Measurements from ENCODE around the gene LMTK3.

Gene LMTK3, protein sequence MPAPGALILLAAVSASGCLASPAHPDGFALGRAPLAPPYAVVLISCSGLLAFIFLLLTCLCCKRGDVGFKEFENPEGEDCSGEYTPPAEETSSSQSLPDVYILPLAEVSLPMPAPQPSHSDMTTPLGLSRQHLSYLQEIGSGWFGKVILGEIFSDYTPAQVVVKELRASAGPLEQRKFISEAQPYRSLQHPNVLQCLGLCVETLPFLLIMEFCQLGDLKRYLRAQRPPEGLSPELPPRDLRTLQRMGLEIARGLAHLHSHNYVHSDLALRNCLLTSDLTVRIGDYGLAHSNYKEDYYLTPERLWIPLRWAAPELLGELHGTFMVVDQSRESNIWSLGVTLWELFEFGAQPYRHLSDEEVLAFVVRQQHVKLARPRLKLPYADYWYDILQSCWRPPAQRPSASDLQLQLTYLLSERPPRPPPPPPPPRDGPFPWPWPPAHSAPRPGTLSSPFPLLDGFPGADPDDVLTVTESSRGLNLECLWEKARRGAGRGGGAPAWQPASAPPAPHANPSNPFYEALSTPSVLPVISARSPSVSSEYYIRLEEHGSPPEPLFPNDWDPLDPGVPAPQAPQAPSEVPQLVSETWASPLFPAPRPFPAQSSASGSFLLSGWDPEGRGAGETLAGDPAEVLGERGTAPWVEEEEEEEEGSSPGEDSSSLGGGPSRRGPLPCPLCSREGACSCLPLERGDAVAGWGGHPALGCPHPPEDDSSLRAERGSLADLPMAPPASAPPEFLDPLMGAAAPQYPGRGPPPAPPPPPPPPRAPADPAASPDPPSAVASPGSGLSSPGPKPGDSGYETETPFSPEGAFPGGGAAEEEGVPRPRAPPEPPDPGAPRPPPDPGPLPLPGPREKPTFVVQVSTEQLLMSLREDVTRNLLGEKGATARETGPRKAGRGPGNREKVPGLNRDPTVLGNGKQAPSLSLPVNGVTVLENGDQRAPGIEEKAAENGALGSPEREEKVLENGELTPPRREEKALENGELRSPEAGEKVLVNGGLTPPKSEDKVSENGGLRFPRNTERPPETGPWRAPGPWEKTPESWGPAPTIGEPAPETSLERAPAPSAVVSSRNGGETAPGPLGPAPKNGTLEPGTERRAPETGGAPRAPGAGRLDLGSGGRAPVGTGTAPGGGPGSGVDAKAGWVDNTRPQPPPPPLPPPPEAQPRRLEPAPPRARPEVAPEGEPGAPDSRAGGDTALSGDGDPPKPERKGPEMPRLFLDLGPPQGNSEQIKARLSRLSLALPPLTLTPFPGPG (N-terminal part only)
- total RNA-seq: 17.1 to 22.3 (median 20.1) reads per million in 3 donors

DNA sequence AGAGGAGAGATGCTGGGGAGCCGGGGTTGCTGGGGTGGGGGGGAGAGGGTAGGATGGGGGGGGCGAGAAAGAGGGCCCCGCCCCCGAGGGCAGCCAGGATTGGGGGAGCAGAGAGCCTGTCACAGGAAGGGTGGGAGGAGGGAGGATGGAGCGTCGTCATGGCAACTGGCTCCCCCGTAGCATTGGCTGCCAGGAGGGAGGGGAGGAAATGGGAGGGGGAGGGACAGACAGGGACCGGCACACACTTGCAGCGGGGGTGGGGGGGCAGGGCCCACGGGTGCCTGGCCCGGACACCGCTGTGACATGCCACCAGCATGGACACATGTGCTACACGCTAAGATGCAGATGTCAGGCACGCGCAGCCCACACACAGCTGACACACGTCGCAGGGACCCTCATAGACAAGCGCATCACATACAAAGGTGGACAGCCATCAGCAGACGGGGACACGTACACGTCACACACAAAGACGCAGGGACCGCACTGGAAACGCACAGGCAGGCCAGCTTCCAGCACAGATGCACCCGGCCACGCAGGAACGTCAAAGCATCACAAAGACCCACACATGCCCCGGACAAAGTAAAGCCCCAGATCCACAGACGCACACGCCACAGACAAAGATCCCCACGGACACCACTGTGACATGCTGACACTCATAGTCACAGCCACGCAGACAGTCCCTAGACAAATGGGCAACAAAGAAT, at the start of gene LMTK3:
Gene LMTK3, minus strand, starts transcription at position 36 of the 704 bp plus-strand sequence. CDS start 259 bp downstream, outside the sequence.
- peak within 1 kb of the TSS; percentile 63 for H3K27ac ChIP-seq (ENCODE audit: insufficient read depth, low read length, poor library complexity, severe bottlenecking)
- no peaks in the 10 kb centered on the region for H3K9me3 ChIP-seq (ENCODE audit: control insufficient read depth, low read length)
- H3K36me3 ChIP-seq (ENCODE audit: control insufficient read depth, insufficient read depth, low read length): peaks cover 9% of the 10 kb centered on the region
- peak within 1 kb of the TSS; percentile 54 for H3K4me3 ChIP-seq (ENCODE audit: insufficient read depth, low read depth, low read length, poor library complexity, severe bottlenecking)
- DNase-seq: peak; percentile 78 to 79 (median 78)
- no peaks in the 10 kb centered on the region for H3K27me3 ChIP-seq (replicated peaks; ENCODE audit: control insufficient read depth, insufficient read depth, low read length, poor library complexity, severe bottlenecking)
- H3K4me1 ChIP-seq (ENCODE audit: control insufficient read depth, insufficient read depth, low read length, poor library complexity, severe bottlenecking): peaks cover 23% of the 10 kb centered on the region

DNA sequence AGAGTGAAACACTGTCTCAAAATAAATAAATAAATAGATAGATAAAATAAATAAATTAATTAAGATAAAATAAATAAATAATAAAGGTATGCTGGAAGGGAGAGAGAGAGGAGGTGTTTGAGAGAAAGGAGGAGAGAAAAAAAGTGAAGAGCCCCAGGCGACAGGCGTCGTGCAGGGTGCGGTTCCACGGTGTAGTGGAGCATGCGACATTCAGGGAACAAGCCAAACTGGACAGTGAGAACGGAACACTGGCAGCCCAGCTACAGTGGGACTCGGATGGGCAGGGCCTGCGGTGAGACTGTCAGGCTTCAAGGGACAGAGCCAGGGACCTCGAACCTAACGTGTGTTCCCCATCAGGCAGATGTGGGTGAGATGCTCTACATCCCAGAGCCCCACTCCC, 49.8 kb upstream of the LMTK3 start:
- Histone ChIP-seq H3K36me3 (ENCODE audit: control insufficient read depth, insufficient read depth, low read length) (no peaks in the 10 kb centered on the region), H3K4me3 (ENCODE audit: insufficient read depth, low read depth, low read length, poor library complexity, severe bottlenecking) (no peak overlapping the region), H3K27ac (ENCODE audit: insufficient read depth, low read length, poor library complexity, severe bottlenecking) (no peak overlapping the region), H3K4me1 (ENCODE audit: control insufficient read depth, insufficient read depth, low read length, poor library complexity, severe bottlenecking) (no peaks in the 10 kb centered on the region), H3K9me3 (ENCODE audit: control insufficient read depth, low read length) (no peaks in the 10 kb centered on the region), H3K27me3 (replicated peaks; ENCODE audit: control insufficient read depth, insufficient read depth, low read length, poor library complexity, severe bottlenecking) (no peaks in the 10 kb centered on the region)
- DNase-seq: no peak

DNA sequence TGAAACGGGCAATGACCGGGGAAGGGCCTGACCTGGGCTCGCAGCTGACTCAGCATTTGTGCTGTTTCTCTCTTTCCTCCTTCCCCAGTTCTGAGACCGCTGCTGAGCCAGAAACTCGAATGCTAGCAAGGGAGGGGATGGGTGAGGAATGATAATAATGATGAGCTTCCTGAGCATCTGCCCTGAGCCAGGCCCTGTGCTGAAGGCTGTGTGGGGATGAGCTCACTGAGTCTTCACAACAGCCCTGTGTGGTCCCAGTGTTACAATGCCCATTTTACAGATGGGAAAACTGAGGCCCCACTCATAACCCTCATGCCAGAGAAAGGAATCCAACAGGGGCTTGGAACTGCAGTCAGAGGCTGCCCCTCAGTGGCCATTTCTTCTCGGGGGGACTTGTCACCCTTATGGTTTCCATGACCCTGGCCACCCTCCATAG, 48.5 kb upstream of the LMTK3 start:
- DNase-seq: no peak
- no peaks in the 10 kb centered on the region for H3K27me3 ChIP-seq (replicated peaks; ENCODE audit: control insufficient read depth, insufficient read depth, low read length, poor library complexity, severe bottlenecking)
- no peak overlapping the region for H3K4me3 ChIP-seq (ENCODE audit: insufficient read depth, low read depth, low read length, poor library complexity, severe bottlenecking)
- no peaks in the 10 kb centered on the region for H3K36me3 ChIP-seq (ENCODE audit: control insufficient read depth, insufficient read depth, low read length)
- H3K4me1 ChIP-seq (ENCODE audit: control insufficient read depth, insufficient read depth, low read length, poor library complexity, severe bottlenecking): no peaks in the 10 kb centered on the region
- H3K9me3 ChIP-seq (ENCODE audit: control insufficient read depth, low read length): no peaks in the 10 kb centered on the region
- no peak overlapping the region for H3K27ac ChIP-seq (ENCODE audit: insufficient read depth, low read length, poor library complexity, severe bottlenecking)

DNA sequence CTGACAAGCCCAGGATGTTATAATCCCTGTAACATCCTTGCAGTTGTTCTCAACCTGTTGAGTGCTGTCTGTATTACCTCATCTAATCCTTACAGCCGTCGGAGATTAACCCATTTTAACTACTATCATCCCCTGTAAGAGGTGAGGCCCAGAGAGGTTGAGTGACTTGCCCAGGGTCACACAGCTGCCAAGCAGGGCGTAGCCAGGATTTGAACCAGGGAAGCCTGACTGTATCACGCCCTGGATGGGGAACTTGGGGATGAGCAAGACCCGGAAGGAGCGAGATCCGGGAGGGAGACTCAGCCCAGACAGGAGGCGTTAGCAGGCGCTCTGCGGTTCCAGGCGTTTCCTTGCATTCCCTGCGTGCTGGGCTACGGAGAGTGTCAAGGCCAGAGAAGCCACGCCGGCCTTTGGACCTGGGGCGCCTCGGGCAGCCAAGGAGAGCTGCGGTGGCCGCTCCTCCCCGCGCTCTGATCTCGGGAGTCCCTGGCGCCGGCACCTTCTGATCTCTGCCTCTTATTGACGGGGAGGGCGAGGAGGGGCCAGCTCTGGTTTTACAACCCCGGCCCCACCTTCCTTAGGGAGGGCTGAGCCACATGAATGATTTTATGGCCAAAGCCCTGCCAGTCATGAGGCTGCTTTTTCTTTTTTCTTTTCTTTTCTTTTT, 46.5 kb upstream of the LMTK3 start:
- H3K9me3 ChIP-seq (ENCODE audit: control insufficient read depth, low read length): no peaks in the 10 kb centered on the region
- H3K36me3 ChIP-seq (ENCODE audit: control insufficient read depth, insufficient read depth, low read length): no peaks in the 10 kb centered on the region
- H3K4me3 ChIP-seq (ENCODE audit: insufficient read depth, low read depth, low read length, poor library complexity, severe bottlenecking): no peak overlapping the region
- H3K27ac ChIP-seq (ENCODE audit: insufficient read depth, low read length, poor library complexity, severe bottlenecking): no peak overlapping the region
- DNase-seq: no peak
- H3K27me3 ChIP-seq (replicated peaks; ENCODE audit: control insufficient read depth, insufficient read depth, low read length, poor library complexity, severe bottlenecking): no peaks in the 10 kb centered on the region
- H3K4me1 ChIP-seq (ENCODE audit: control insufficient read depth, insufficient read depth, low read length, poor library complexity, severe bottlenecking): no peaks in the 10 kb centered on the region

DNA sequence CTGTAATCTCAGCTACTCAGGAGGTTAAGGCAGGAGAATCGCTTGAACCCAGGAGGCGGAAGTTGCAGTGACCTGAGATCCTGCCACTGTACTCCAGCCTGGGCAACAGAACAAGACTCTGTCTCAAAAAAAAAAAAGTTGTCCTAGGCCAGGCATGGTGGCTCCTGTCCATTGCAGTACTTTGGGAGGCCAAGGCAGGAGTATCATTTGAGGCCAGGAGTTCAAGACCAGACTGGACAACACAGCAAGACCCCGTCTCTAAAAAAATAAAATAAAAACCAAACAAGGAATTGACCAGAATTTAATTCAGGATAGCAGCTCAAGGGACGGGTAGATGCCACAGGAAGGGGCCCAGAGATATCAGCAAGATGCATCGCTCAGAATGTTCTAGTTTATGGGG, 45.2 kb upstream of the LMTK3 start:
- H3K4me1 ChIP-seq (ENCODE audit: control insufficient read depth, insufficient read depth, low read length, poor library complexity, severe bottlenecking): no peaks in the 10 kb centered on the region
- no peaks in the 10 kb centered on the region for H3K9me3 ChIP-seq (ENCODE audit: control insufficient read depth, low read length)
- H3K27me3 ChIP-seq (replicated peaks; ENCODE audit: control insufficient read depth, insufficient read depth, low read length, poor library complexity, severe bottlenecking): no peaks in the 10 kb centered on the region
- H3K36me3 ChIP-seq (ENCODE audit: control insufficient read depth, insufficient read depth, low read length): no peaks in the 10 kb centered on the region
- no peak overlapping the region for H3K27ac ChIP-seq (ENCODE audit: insufficient read depth, low read length, poor library complexity, severe bottlenecking)
- H3K4me3 ChIP-seq (ENCODE audit: insufficient read depth, low read depth, low read length, poor library complexity, severe bottlenecking): no peak overlapping the region
- no peak for DNase-seq

DNA sequence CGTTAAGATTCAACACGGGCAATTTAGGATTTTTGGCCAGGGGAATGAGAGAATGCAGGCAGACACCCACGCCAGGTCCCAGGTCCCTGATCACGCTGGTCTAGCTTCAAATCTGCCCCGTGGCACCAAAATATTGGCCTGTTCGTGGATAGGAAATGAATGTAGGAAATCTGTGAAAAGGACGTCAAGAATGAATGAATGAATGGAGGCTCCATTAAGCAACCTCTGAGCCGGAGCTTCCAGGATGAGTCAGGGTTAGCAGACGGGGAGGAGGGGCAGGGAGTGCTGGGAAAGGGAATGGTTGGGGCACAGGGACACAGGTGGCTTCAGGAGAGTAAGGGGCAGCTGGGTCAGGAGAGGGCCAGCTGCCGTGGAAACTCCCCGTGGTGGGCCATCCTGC, 44.5 kb upstream of the LMTK3 start:
- H3K36me3 ChIP-seq (ENCODE audit: control insufficient read depth, insufficient read depth, low read length): no peaks in the 10 kb centered on the region
- H3K4me1 ChIP-seq (ENCODE audit: control insufficient read depth, insufficient read depth, low read length, poor library complexity, severe bottlenecking): no peaks in the 10 kb centered on the region
- DNase-seq: no peak
- no peak overlapping the region for H3K27ac ChIP-seq (ENCODE audit: insufficient read depth, low read length, poor library complexity, severe bottlenecking)
- no peaks in the 10 kb centered on the region for H3K9me3 ChIP-seq (ENCODE audit: control insufficient read depth, low read length)
- no peak overlapping the region for H3K4me3 ChIP-seq (ENCODE audit: insufficient read depth, low read depth, low read length, poor library complexity, severe bottlenecking)
- H3K27me3 ChIP-seq (replicated peaks; ENCODE audit: control insufficient read depth, insufficient read depth, low read length, poor library complexity, severe bottlenecking): no peaks in the 10 kb centered on the region

DNA sequence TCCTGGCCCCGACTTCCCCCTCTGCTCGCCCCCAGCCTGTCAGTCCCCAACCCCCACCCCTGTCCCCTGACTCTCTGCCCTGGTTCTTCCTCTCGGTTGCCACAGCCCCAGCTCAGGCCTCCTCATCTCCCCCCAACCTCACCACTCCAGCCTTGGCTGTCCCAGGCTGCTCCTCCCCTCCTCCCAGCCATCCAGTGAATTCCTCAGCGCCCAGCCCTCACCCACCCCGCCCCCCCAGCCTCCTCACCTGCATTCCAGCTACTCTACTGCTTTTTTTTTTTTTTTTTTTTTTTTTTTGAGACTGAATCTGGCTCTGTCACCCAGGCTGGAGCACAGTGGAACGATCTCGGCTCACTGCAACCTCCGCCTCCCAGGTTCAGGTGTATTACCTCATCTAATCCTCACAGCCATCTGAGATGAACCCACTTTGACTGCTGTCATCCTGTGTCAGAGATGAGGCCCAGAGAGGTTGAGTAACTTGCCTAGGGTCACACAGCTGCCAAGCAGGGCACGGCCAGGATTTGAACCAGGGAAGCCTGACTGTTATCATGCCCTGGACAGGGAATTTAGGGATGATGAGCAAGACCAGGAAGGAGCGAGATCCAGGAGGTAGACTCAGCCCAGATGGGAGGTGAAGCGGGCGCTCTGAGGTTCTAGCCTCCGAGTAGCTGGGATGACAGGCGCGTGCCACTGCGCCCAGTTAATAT, 42.9 kb upstream of the LMTK3 start:
- Histone ChIP-seq H3K4me3 (ENCODE audit: insufficient read depth, low read depth, low read length, poor library complexity, severe bottlenecking) (no peak overlapping the region), H3K27ac (ENCODE audit: insufficient read depth, low read length, poor library complexity, severe bottlenecking) (no peak overlapping the region), H3K9me3 (ENCODE audit: control insufficient read depth, low read length) (no peaks in the 10 kb centered on the region), H3K36me3 (ENCODE audit: control insufficient read depth, insufficient read depth, low read length) (no peaks in the 10 kb centered on the region), H3K4me1 (ENCODE audit: control insufficient read depth, insufficient read depth, low read length, poor library complexity, severe bottlenecking) (no peaks in the 10 kb centered on the region), H3K27me3 (replicated peaks; ENCODE audit: control insufficient read depth, insufficient read depth, low read length, poor library complexity, severe bottlenecking) (no peaks in the 10 kb centered on the region)
- no peak for DNase-seq

DNA sequence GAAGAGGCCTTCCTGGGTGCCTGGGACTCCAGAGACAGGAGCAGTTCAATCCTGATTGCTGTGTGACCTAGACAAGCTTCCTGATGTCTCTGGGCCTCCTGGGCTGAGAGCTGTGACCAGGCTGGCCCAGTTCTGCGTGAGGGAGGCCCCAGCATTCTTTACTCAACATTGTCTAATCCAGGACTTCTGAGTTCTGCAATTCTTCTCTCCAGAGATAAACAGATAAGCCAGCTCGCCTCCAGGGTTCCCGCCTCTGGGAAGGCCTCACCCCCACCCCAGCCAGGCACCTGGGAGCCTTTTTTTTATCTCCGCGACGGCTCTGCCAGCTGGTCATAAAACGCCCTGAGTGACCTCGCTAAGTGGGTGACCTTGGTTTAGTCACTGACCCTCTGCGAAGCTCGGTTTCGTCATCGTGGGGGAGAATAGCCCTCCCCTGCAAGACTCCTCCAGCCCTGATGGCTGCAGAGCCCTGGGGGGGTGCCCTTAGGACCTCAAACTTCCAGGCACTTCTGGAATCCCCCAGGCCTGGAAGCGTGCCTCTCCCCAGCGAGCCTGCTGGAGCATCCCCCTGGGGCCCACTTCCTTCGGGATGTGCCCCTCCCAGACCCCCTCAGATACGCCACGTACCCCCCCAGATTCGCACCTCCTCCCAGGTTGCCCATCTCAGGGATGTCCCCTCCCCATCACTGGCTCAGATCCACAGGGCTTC, 42.2 kb upstream of the LMTK3 start:
- Histone ChIP-seq H3K4me1 (ENCODE audit: control insufficient read depth, insufficient read depth, low read length, poor library complexity, severe bottlenecking) (no peaks in the 10 kb centered on the region), H3K36me3 (ENCODE audit: control insufficient read depth, insufficient read depth, low read length) (no peaks in the 10 kb centered on the region), H3K4me3 (ENCODE audit: insufficient read depth, low read depth, low read length, poor library complexity, severe bottlenecking) (no peak overlapping the region), H3K27me3 (replicated peaks; ENCODE audit: control insufficient read depth, insufficient read depth, low read length, poor library complexity, severe bottlenecking) (no peaks in the 10 kb centered on the region), H3K9me3 (ENCODE audit: control insufficient read depth, low read length) (no peaks in the 10 kb centered on the region), H3K27ac (ENCODE audit: insufficient read depth, low read length, poor library complexity, severe bottlenecking) (no peak overlapping the region)
- no peak for DNase-seq

Measured in effector memory CD4-positive, alpha-beta T cell (primary cell).